Left colon (tissue), 2 donors: ENCODE data around the gene ADA. TPM values are rescaled to one million over a fixed set of nuclear protein-coding genes. Genes with fewer than 3 reads are reported as not detected.

Source experiments
- ATAC-seq: fragments of 200-7000 bp; cut with Tn5 transposase; one replicate; pipeline ENCODE4 v1.9.1; 2020; ENCODE audit warnings: mild to moderate bottlenecking, moderate library complexity
- DNase-seq, 2 donors: peaks; one replicate each; pipeline ENCODE4 v3.0.0-alpha.2; 2020
- intact Hi-C, 2 donors: fragments of 100-400 bp; cut with DNase I in 1 of 2; cut with micrococcal nuclease in 1 of 2; formaldehyde crosslinking; loops; one replicate each; pipeline versions ENCODE4 v1.11.2 to v1.14.0; 2022; cut with DNase I, micrococcal nuclease
- total RNA-seq, 2 donors: library from RNA; stranded (reverse); fragmentation: NEBNext Ultra II Directional; extraction: Animal tissue kit (Norgen Biotek cat#: 25700); gene quantifications; one replicate each; pipeline ENCODE4 v1.2.1, GENCODE V29; 2021
- donor health status: DM: no; HTN: no; CAD: no.
- donor health status: DM: yes; HTN: yes; CAD: no.

ADA gene
- total RNA-seq, 2 donors from 2014 or later = 2.5 to 3.4 TPM

- ATAC-seq (no peak), DNase-seq (no peak)
- intact Hi-C loops = no loop called here
Measured at GRCh38 chr20:44573501-44573869, 78.0 kb downstream of the ADA start.

GRCh38 chr20:44572551-44573500 lies 78.7 kb downstream of the ADA start:
- intact Hi-C loops = no loop called here
- DNase-seq = peak in 1 of 2 donors; percentile 36
- ATAC-seq = no peak

GRCh38 chr20:44571362-44571988 lies 80.0 kb downstream of the ADA start:
- intact Hi-C loops = no loop called here
- DNase-seq (no peak), ATAC-seq (no peak)

DNA sequence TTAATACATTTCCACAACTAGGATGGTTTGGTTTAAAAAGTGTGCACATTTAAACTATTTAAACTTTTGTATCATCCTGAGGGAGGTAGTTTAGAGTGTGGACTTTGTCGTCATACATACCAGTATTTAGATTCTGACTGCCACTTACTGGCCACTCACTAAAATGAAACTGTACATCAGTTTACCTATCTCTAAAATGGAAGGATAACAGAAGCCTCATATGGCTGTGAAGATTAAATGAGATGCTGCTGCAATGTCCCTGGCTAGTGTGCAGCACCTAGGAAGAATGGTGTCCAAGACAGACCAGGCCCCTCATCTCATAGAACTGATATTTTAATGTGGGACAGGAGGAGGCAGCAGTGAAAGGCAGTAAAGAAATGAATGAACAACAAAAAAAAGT lies 81.1 kb downstream of the ADA start:
- ATAC-seq (no peak), DNase-seq (no peak)
- intact Hi-C loops = no loop called here

Other genes with a start within 250 kb of the ADA start
- 1 to 10 TPM; 7.4 to 8.5 TPM for gene TTPAL, start 175.8 kb downstream of the ADA start, total RNA-seq
- gene SERINC3, start 129.6 kb downstream of the ADA start, total RNA-seq = 100 to 1,000 TPM in 1 of 2 donors, 10 to 100 TPM in 1; 89.3 to 117 TPM
- gene PKIG, start 69.1 kb downstream of the ADA start, total RNA-seq = 10 to 100 TPM; 30.9 to 44.7 TPM
- 1 to 10 TPM; 2.8 to 9.4 TPM for gene CCN5, start 63.7 kb upstream of the ADA start, total RNA-seq
- under 1 TPM; 0.25 to 0.40 TPM for gene KCNK15, start 94.2 kb upstream of the ADA start, total RNA-seq
- gene RIMS4, start 158.8 kb upstream of the ADA start, total RNA-seq = 1 to 10 TPM in 1 of 2 donors, under 1 TPM in 1; 0.56 to 1.2 TPM
- gene YWHAB, start 234.0 kb upstream of the ADA start, total RNA-seq = 100 to 1,000 TPM; 250 to 271 TPM